Stimulated activated CD4-positive, alpha-beta T cell treated with anti-CD3 and anti-CD28 coated beads, Interleukin-15, amount 100 ng/mL, for 48 hours (primary cell): ENCODE measurements around the gene HLA-DPB1.
"Not testable (repeated sequence)": the region's sequence is repeated elsewhere in the genome, so short reads cannot be mapped to it uniquely, and the experiment has no call there.

ENCODE experiments used
- DNase-seq, 2 donors: peaks; one replicate each; pipeline ENCODE4 v3.0.0-alpha.2; 2020; ENCODE audit warnings: low read depth in 2 of 2

HLA-DPB1 gene

GRCh38 chr6:33071569-33071968 is 4.2 kb upstream of the HLA-DPB1 start:
- no peak for DNase-seq

- no peak for DNase-seq
Observed at GRCh38 chr6:33072508-33073100, 3.2 kb upstream of the HLA-DPB1 start.

GRCh38 chr6:33073431-33073871 is 2.3 kb upstream of the HLA-DPB1 start, which contains the start of gene HLA-DPA1:
HLA-DPA1 (minus strand) TSS chr6:33073649.
- DNase-seq = no peak

DNA sequence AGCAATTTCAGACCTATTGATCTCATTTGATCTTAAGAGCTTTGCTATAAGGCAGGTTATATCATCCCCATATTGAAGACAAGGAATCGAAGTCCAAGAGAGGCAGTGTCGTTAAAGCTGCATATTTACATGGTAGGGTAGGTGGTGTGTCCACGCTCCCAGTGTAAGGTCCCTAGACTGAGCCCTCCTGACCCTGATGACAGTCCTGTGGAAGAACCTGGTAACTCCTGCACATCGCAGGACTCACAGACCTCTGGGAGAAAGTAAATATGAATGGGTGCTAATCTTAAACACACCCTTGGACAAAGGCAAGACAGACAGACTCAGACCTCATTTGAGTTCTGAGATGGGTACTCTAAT is 602 bp upstream of the HLA-DPB1 start:
- DNase-seq = no peak

DNA sequence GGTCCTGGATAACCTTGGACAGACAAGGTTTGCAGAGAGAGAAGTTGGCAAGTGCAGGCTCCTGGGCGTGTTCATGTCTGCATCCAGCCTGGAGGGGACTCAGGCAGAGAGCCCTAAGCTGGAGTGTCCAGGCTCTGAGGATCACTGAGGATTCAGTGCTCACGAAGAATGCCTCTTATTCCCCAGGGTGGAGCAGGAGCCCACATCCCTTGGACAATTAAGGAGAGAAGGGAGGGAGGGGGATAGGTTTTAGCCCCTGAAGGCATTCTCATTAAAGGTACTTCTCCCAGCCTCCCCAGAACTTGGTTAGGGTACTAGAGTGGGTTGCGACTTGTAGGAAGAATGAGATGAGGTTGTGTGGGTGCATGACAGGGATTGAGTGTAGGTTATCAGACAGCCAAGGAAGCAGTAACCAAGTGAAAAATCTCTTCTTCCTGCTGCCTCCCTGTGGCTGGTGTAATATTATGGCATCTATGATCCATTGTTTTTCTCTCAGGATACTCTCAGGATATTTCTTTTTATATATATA is 680 bp downstream of the HLA-DPB1 start:
- no peak for DNase-seq

- DNase-seq = no peak
Observed at GRCh38 chr6:33077908-33078307, 2.1 kb downstream of the HLA-DPB1 start.

- no peak for DNase-seq
Observed at GRCh38 chr6:33078442-33078841, 2.7 kb downstream of the HLA-DPB1 start.

GRCh38 chr6:33078919-33079521 is 3.2 kb downstream of the HLA-DPB1 start:
- DNase-seq = no peak

DNA sequence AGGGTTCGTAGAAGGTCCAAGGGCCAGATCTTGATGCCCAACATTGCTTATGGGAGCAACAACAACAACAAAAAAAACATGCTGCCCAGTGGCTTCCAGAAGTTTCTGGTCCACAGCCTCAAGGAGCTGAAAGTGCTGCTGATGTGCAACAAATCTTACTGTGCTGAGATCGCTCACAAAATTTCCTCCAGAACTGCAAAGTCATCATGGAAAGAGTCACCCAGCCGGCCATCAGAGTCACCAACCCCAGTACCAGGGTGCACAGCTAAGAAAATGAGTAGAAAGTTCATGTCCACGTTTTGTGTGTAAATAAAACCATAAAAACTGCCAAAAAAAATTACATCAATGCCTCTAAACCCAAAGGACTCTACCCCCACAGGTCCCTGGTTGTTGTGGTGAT is 3.8 kb downstream of the HLA-DPB1 start:
- DNase-seq = no peak

DNA sequence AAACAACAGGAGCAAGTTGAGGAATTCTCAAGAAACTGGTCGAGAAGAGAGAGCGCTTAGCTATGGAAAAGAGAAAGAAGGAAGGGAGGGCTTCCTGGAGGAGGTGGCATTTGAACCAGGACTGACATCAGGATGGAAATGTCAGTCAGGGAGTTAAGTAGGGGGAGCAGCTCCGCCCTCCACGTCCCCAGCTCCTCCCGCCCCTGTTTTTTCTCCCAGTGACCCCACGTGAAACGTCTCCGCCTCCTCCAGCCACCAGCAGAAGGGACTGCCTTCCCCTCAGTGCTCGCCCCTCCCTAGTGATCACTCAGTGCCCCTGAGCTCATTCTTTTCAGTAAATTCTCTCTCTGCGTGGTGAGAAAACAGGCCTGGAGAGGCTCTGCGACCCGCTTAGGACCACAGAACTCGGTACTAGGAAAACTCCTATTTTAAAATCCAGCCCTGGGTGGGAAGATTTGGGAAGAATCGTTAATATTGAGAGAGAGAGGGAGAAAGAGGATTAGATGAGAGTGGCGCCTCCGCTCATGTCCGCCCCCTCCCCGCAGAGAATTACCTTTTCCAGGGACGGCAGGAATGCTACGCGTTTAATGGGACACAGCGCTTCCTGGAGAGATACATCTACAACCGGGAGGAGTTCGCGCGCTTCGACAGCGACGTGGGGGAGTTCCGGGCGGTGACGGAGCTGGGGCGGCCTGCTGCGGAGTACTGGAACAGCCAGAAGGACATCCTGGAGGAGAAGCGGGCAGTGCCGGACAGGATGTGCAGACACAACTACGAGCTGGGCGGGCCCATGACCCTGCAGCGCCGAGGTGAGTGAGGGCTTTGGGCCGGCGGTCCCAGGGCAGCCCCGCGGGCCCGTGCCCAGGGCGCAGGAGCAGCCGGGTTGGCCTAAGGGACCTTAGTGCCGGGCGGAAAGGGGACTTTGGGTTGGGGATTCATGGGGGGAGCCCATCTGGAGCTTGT is 4.6 kb downstream of the HLA-DPB1 start:
- no peak for DNase-seq

DNA sequence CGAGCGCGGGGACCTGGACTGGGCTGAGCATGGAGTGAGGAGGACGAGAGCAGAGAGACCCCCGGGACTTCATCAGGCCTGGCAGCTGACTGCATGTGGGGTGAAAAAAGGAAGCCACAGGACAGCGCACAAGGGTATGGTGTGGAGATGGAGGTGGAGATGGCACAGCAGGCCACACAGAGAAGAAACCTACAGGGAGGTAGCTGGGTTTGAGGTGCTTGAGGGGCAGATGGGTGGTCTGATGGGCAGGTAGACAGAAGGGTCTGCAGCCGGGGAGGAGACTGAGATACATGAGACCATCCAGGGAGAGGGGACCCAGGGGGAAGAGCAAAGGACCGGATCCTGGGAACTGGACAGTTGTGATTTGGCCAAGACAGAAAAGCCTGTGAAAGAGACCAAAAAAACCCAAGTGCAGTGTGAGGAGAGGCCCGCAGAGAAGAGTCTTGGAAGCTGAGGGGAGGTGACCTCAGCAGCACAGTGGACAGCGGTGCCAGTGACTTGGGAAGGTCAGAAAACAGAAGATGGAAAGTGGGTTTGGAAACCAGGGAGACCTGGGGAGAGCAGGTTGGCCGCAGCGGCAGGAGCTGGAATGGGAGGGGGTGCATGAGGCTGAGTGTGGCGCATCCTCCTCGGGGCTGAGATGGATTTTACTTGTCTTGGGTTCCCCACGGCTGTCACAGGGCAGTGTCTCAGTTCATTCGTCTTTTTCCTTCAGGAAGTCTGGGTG is 5.5 kb downstream of the HLA-DPB1 start:
- DNase-seq = no peak

DNA sequence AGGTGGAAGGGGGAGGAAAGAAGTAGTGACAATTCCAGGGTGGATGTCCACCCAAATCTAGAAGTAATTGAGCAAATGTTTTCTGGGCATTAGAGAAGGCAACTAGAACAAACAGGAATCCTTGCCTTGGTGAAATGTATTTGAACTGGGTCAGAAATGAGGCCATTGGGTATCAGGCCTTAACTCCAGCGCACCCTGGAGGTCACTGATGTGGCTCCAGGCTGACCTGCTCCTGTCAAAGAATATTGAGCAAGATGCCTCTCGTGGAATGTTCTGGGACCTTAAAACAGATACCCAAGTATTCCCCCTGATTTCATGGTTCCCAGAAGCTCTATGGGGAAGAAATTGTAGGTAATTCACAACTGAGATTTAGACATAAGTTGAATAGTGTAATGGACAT is 6.9 kb downstream of the HLA-DPB1 start:
- no peak for DNase-seq

DNA sequence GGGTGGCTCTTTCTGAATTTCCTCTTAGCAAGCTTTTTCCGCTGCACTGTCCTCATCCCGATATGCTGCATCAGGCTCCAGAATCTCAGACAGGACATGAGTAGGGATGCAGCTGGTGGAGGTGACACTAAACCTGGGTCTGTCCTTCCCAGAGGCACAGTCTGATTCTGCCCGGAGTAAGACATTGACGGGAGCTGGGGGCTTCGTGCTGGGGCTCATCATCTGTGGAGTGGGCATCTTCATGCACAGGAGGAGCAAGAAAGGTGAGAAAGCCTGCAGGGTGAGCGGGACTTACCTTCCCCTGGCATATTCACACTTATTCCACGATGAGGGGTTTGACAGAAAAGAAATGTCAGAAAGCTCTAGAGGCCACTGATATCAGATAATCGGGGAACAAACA is 9.8 kb downstream of the HLA-DPB1 start:
- no peak for DNase-seq

GRCh38 chr6:33088258-33088930 is 12.6 kb downstream of the HLA-DPB1 start:
- no peak for DNase-seq

GRCh38 chr6:33088931-33089620 is 13.3 kb downstream of the HLA-DPB1 start:
- no peak for DNase-seq

DNA sequence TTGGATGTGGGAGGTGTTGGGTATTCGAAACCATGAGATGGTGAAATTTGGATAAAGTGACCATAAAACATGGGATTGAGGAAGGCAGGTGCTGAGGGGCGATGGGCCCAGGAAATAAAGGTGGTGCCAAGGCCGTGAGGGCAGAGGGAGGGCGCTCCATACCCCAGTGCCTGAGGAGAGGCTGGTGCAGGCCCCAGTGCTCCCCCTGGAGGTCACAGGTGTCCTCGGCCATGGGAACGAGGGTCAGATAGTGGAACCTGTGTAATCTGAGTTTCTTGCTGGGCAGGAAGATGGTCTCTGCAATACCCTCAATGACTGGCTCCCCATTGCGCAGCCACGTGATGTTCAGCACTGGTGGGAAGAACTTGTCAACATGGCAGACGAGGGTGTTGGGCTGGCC is 16.2 kb downstream of the HLA-DPB1 start:
- peak; percentile 47 to 57 for DNase-seq

DNA sequence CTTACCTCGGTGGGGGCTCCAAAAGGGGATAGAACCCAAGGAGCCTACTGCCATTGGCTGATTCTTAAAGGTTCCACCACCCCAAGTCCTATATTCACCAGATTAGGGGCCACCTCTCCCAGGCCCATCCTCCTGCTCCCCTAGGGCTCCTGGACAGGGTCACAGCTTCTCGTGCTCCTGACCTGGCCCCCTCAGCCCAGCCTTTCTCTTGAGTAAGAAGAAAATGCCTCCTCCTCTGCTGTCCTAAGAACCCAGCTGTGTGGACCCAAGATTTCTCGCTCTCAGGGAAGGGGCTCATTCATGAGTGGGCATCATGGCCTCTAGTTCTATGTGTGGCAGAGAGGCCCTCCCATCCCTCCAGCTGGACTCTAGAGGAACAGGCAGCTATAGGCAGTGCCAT is 16.6 kb downstream of the HLA-DPB1 start:
- DNase-seq = no peak

DNA sequence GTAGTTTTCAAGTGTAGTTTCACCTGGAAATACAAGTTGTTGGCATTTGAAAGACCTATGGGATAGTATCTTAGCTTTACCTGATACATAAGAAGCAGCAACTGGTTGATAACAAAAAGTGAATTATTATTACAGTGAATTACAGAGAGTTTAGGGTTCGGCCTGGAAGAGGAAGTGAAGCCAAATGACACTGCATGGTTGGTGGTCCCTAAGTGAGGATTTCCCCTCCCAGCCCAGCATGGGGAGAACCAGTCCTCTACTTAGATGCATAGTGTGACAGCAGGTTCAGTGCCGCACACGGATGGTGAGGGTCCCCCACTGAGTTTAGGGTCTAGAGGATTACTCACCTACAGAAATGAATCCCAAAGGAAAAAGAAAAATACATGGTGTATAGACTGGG is 18.1 kb downstream of the HLA-DPB1 start:
- no peak for DNase-seq

DNA sequence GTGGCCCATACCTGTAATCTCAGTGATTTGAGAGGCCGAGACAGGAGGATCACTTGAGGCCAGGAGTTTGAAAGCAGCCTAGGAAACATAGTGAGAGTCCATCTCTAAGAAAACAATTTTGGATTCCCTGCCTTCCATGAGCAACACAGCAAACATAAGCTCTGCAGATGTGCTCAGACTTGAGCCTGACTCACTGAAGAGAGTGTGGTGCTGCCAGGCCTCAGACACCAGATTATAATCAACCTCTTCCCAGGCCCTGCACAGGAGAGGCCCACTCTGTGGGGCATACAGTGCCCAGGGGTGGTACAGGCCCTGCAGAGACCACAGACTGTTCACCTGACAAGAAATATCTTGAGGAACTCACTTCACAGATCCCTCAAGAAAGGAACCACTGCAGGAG is 19.9 kb downstream of the HLA-DPB1 start:
- no peak for DNase-seq

- DNase-seq = not testable (repeated sequence)
Observed at GRCh38 chr6:33101121-33101737, 25.4 kb downstream of the HLA-DPB1 start.
